ENCODE results near the gene WWOX.
A peak's percentile ranks its signal among the peaks of the same experiment; 100 is the strongest.
"Not testable (repeated sequence)": the region's sequence is repeated elsewhere in the genome, so short reads cannot be mapped to it uniquely, and the experiment has no call there.

The WWOX gene

GRCh38 chr16:78684030-78684611, 584.7 kb downstream of the WWOX start:
- no peak for TF ChIP-seq CTCF (IDR thresholded peaks at IDR 0.05; ENCODE audit: low read depth, low read length)
- peak; percentile 53 for DNase-seq (ENCODE audit: extremely low read depth, low read depth)

- TF ChIP-seq CTCF (IDR thresholded peaks at IDR 0.05; ENCODE audit: low read depth, low read length), result no peak
- DNase-seq (ENCODE audit: extremely low read depth, low read depth), result no peak
Measured at GRCh38 chr16:78684655-78685375, 585.4 kb downstream of the WWOX start.

GRCh38 chr16:78686601-78687000, 587.1 kb downstream of the WWOX start:
- DNase-seq (ENCODE audit: extremely low read depth, low read depth), result no peak
- no peak for TF ChIP-seq CTCF (IDR thresholded peaks at IDR 0.05; ENCODE audit: low read depth, low read length)

GRCh38 chr16:78689028-78689427, 589.6 kb downstream of the WWOX start:
- DNase-seq (ENCODE audit: extremely low read depth, low read depth), result no peak
- TF ChIP-seq CTCF (IDR thresholded peaks at IDR 0.05; ENCODE audit: low read depth, low read length), result no peak

- no peak for DNase-seq (ENCODE audit: extremely low read depth, low read depth)
- no peak for TF ChIP-seq CTCF (IDR thresholded peaks at IDR 0.05; ENCODE audit: low read depth, low read length)
Measured at GRCh38 chr16:78689536-78689935, 590.1 kb downstream of the WWOX start.

- DNase-seq (ENCODE audit: extremely low read depth, low read depth), result no peak
- no peak for TF ChIP-seq CTCF (IDR thresholded peaks at IDR 0.05; ENCODE audit: low read depth, low read length)
Measured at GRCh38 chr16:78690510-78690909, 591.1 kb downstream of the WWOX start.

GRCh38 chr16:78691746-78692145, 592.3 kb downstream of the WWOX start:
- not testable (repeated sequence) for DNase-seq (ENCODE audit: extremely low read depth, low read depth)

GRCh38 chr16:78693496-78693895, 594.0 kb downstream of the WWOX start:
- no peak for DNase-seq (ENCODE audit: extremely low read depth, low read depth)
- no peak for TF ChIP-seq CTCF (IDR thresholded peaks at IDR 0.05; ENCODE audit: low read depth, low read length)
